ENCODE data around the gene UBA1. TPM values are rescaled to one million over a fixed set of nuclear protein-coding genes. Genes with fewer than 3 reads are reported as not detected.

The UBA1 gene
- total and polyA plus RNA-seq, 2 of the 13 experiments (the other 11 are each of a cell fraction or from before 2014, with no cell fraction given), result 93.3 to 129 TPM

GRCh38 chrX:47191331-47191730 is 2.3 kb upstream of the UBA1 start:
- Histone ChIP-seq H3K9me3 (ENCODE audit: low read length) (no peaks in the 10 kb centered on the region), H3K4me1 (ENCODE audit: insufficient read depth, low read length) (peaks cover 33% of the 10 kb centered on the region), H3K4me3 (replicated peaks in 1 of 3; ENCODE audit: insufficient read depth in 1 of 3, low read depth in 2 of 3, low read length in 3 of 3) (peak overlapping the region; percentile 60 to 71 (median 66)), H3K9ac (ENCODE audit: insufficient read depth, low read depth, low read length) (peak overlapping the region; percentile 62), H3K27ac (ENCODE audit: extremely low read length, insufficient read depth, low read length) (peak overlapping the region; percentile 30), H3K79me2 (ENCODE audit: insufficient read depth, low read length) (peaks cover 23% of the 10 kb centered on the region), H3K36me3 (replicated peaks in 1 of 2; ENCODE audit: control insufficient read depth in 1 of 2, insufficient read depth in 2 of 2, low read length in 2 of 2) (no peaks in the 10 kb centered on the region), H4K20me1 (ENCODE audit: insufficient read depth, low read length) (no peaks in the 10 kb centered on the region), H3K27me3 (ENCODE audit: control insufficient read depth in 1 of 2, insufficient read depth in 2 of 2, low read length in 2 of 2) (no peaks in the 10 kb centered on the region; a peak in 1 of 5 replicates), H2AFZ (ENCODE audit: low read length) (no peak overlapping the region), H3K4me2 (ENCODE audit: low read depth, low read length) (peak overlapping the region; percentile 82)
- ATAC-seq, result peak; percentile 53
- WGBS (ENCODE audit: low lambda C conversion rate), result 2% methylated on average over 13 of the region's 26 CpGs
- ChIA-PET POLR2A (interaction anchor here (0.9 to 2.8 kb wide), 6 partner anchors 26 to 332 kb away, joined by 3 to 17 read pairs (median 6); partner anchors contain the start of genes NDUFB11, RBM10 and USP11), CTCF (ENCODE audit: low intra/inter-chr PET ratio, low total read pairs) (no interaction called here)
- no peak for DNase-seq (ENCODE audit: low spot score)
- no peak for FAIRE-seq
- intact Hi-C loops (cut with micrococcal nuclease; ENCODE audit: unreplicated experiment), result no loop called here
- in situ Hi-C loops (cut with HindIII; ENCODE audit: extremely low pct_ligation_motif_present, low pct_unique_long_range_greater_than_20kb), result loop anchor here (5.0 kb wide), 2 partner anchors 196 to 331 kb away; no protein-coding TSS in a partner anchor
- TF ChIP-seq ZNF710 (CRISPR knock-in tag; IDR thresholded peaks at IDR 0.05; ENCODE audit: borderline replicate concordance) (no peak), ZNF777 (CRISPR knock-in tag; IDR thresholded peaks at IDR 0.05) (peak; percentile 76)
- BruUV-seq (replicated peaks), result no TSS peak

- ChIA-PET CTCF (ENCODE audit: low intra/inter-chr PET ratio, low total read pairs) (no interaction called here), POLR2A (interaction anchor here (1.6 to 2.8 kb wide), 4 partner anchors 26 to 191 kb away, joined by 4 to 17 read pairs (median 11); partner anchors contain the start of genes NDUFB11, RBM10 and USP11)
- intact Hi-C loops (cut with micrococcal nuclease; ENCODE audit: unreplicated experiment), result loop anchor here (2.0 kb wide), 1 partner anchor 121 kb away; no protein-coding TSS in a partner anchor
- TF ChIP-seq ZNF263 (CRISPR knock-in tag; IDR thresholded peaks at IDR 0.05) (no peak), HHEX (CRISPR knock-in tag; IDR thresholded peaks at IDR 0.05) (no peak), BRF2 (CRISPR knock-in tag; IDR thresholded peaks at IDR 0.05) (no peak), GATAD1 (CRISPR knock-in tag; IDR thresholded peaks at IDR 0.05) (no peak), NFKBIZ (CRISPR knock-in tag; IDR thresholded peaks at IDR 0.05) (no peak), SAFB2 (CRISPR knock-in tag; IDR thresholded peaks at IDR 0.05; ENCODE audit: borderline replicate concordance, low read depth) (no peak)
- no TSS peak for BruUV-seq (replicated peaks)
- no peak for DNase-seq (ENCODE audit: low spot score)
- Histone ChIP-seq H3K9ac (ENCODE audit: insufficient read depth, low read depth, low read length) (peak overlapping the region; percentile 62; the same call in 1 of the 2 replicates), H3K36me3 (replicated peaks in 1 of 2; ENCODE audit: control insufficient read depth in 1 of 2, insufficient read depth in 2 of 2, low read length in 2 of 2) (no peaks in the 10 kb centered on the region), H4K20me1 (ENCODE audit: insufficient read depth, low read length) (no peaks in the 10 kb centered on the region; the same call in 1 of the 2 replicates), H3K27me3 (ENCODE audit: control insufficient read depth in 1 of 2, insufficient read depth in 2 of 2, low read length in 2 of 2) (no peaks in the 10 kb centered on the region; a peak in 1 of 5 replicates), H3K9me3 (ENCODE audit: low read length) (no peaks in the 10 kb centered on the region), H3K79me2 (ENCODE audit: insufficient read depth, low read length) (peaks cover 29% of the 10 kb centered on the region), H3K4me1 (ENCODE audit: insufficient read depth, low read length) (peaks cover 39% of the 10 kb centered on the region), H3K27ac (ENCODE audit: extremely low read length, insufficient read depth, low read length) (no peak overlapping the region), H2AFZ (ENCODE audit: low read length) (no peak overlapping the region), H3K4me2 (ENCODE audit: low read depth, low read length) (peak overlapping the region; percentile 82), H3K4me3 (replicated peaks in 1 of 3; ENCODE audit: insufficient read depth in 1 of 3, low read depth in 2 of 3, low read length in 3 of 3) (peak overlapping the region; percentile 60 to 71 (median 66))
- WGBS (ENCODE audit: low lambda C conversion rate), result 67% methylated on average over 15 of the region's 16 CpGs
- no peak for FAIRE-seq
- no peak for ATAC-seq
- in situ Hi-C loops (cut with HindIII; ENCODE audit: extremely low pct_ligation_motif_present, low pct_unique_long_range_greater_than_20kb), result loop anchor here (5.0 kb wide), 2 partner anchors 195 to 330 kb away; no protein-coding TSS in a partner anchor
Observed at GRCh38 chrX:47191806-47192401, 1.7 kb upstream of the UBA1 start.
